HG02623 (cell line): ENCODE measurements around the gene CD9.
"Not testable (repeated sequence)": the region's sequence is repeated elsewhere in the genome, so short reads cannot be mapped to it uniquely, and the experiment has no call there.

Experiments used
- ATAC-seq: cut with Tn5 transposase; IDR thresholded peaks from one replicate; pipeline ENCODE4 v1.9.1; 2021; ENCODE audit warnings: moderate library complexity; ENCODE audit not compliant: unreplicated experiment

CD9 gene

GRCh38 chr12:6200256-6201212 is at the start of gene CD9:
Gene CD9 (plus strand): TSS chr12:6200400. CDS start chr12:6200500, 100 bp downstream.
- no peak for ATAC-seq

- no peak for ATAC-seq
Observed at GRCh38 chr12:6154730-6155459, 45.3 kb upstream of the CD9 start.

- no peak for ATAC-seq
Observed at GRCh38 chr12:6157482-6157881, 42.7 kb upstream of the CD9 start.

- no peak for ATAC-seq
Observed at GRCh38 chr12:6158255-6158654, 41.9 kb upstream of the CD9 start.

GRCh38 chr12:6158749-6159148 is 41.5 kb upstream of the CD9 start:
- no peak for ATAC-seq

- ATAC-seq, result not testable (repeated sequence)
Observed at GRCh38 chr12:6159166-6160011, 40.8 kb upstream of the CD9 start.

GRCh38 chr12:6160049-6160649 is 40.1 kb upstream of the CD9 start:
- not testable (repeated sequence) for ATAC-seq

GRCh38 chr12:6161124-6161882 is 38.9 kb upstream of the CD9 start:
- ATAC-seq, result no peak

GRCh38 chr12:6163416-6164060 is 36.7 kb upstream of the CD9 start:
- no peak for ATAC-seq

GRCh38 chr12:6165395-6165794 is 34.8 kb upstream of the CD9 start:
- ATAC-seq, result no peak

- peak; percentile 9 for ATAC-seq
Observed at GRCh38 chr12:6166808-6167207, 33.4 kb upstream of the CD9 start.

- peak; percentile 74 for ATAC-seq
Observed at GRCh38 chr12:6167327-6168280, 32.6 kb upstream of the CD9 start.

- no peak for ATAC-seq
Observed at GRCh38 chr12:6171409-6172015, 28.7 kb upstream of the CD9 start.

GRCh38 chr12:6172086-6172485 is 28.1 kb upstream of the CD9 start:
- ATAC-seq, result no peak

- no peak for ATAC-seq
Observed at GRCh38 chr12:6172862-6173261, 27.3 kb upstream of the CD9 start.

GRCh38 chr12:6177642-6178358 is 22.4 kb upstream of the CD9 start:
- ATAC-seq, result no peak
